NT2/D1 (cell line): Measurements from ENCODE around the gene BTBD10.

Experiments
- DNase-seq: peaks from one replicate; pipeline ENCODE4 v3.0.0-alpha.2; 2011; ENCODE audit warnings: low read depth, low spot score
- H3K27me3 ChIP-seq: 2 replicates; pipeline ENCODE4 v1.6.0; 2011; ENCODE audit warnings: mild to moderate bottlenecking; ENCODE audit not compliant: insufficient read length, insufficient read depth
- H3K36me3 ChIP-seq: 2 replicates; pipeline ENCODE4 v1.6.1; 2011; ENCODE audit warnings: mild to moderate bottlenecking, low read length, mixed read lengths; ENCODE audit not compliant: insufficient read depth, insufficient read length
- H3K4me1 ChIP-seq: 2 replicates; pipeline ENCODE4 v1.5.1; 2011; ENCODE audit not compliant: insufficient read depth, insufficient read length
- H3K4me3 ChIP-seq: 2 replicates; pipeline ENCODE4 v1.5.1; 2011; ENCODE audit warnings: low read depth; ENCODE audit not compliant: insufficient read length
- H3K9ac ChIP-seq: 2 replicates; pipeline ENCODE4 v1.6.0; 2011; ENCODE audit warnings: low read depth; ENCODE audit not compliant: insufficient read length
- H3K9me3 ChIP-seq: 2 replicates; pipeline ENCODE4 v1.5.1; 2011; ENCODE audit warnings: mild to moderate bottlenecking, low read length; ENCODE audit not compliant: insufficient read depth
- SUZ12 ChIP-seq: IDR thresholded peaks from 2 replicates; pipeline ENCODE4 v1.6.1; 2011; ENCODE audit not compliant: insufficient read length, insufficient read depth; ENCODE audit errors: extremely low read depth
- YY1 ChIP-seq: IDR thresholded peaks from 2 replicates; pipeline ENCODE4 v1.6.1; 2011; ENCODE audit not compliant: insufficient read length, insufficient read depth
- ZNF274 ChIP-seq: IDR thresholded peaks from 2 replicates; pipeline ENCODE4 v1.6.1; 2011; ENCODE audit warnings: mild to moderate bottlenecking, low read depth, low read length

Gene BTBD10

GRCh38 chr11:13386567-13386966, 76.5 kb downstream of the BTBD10 start:
- no peak overlapping the region for H3K9ac ChIP-seq
- TF ChIP-seq SUZ12 (no peak), ZNF274 (no peak), YY1 (no peak)
- no peaks in the 10 kb centered on the region for H3K9me3 ChIP-seq
- H3K4me3 ChIP-seq = no peak overlapping the region
- no peak for DNase-seq
- peaks cover 48% of the 10 kb centered on the region for H3K36me3 ChIP-seq
- H3K27me3 ChIP-seq = no peaks in the 10 kb centered on the region
- H3K4me1 ChIP-seq = no peaks in the 10 kb centered on the region

DNA sequence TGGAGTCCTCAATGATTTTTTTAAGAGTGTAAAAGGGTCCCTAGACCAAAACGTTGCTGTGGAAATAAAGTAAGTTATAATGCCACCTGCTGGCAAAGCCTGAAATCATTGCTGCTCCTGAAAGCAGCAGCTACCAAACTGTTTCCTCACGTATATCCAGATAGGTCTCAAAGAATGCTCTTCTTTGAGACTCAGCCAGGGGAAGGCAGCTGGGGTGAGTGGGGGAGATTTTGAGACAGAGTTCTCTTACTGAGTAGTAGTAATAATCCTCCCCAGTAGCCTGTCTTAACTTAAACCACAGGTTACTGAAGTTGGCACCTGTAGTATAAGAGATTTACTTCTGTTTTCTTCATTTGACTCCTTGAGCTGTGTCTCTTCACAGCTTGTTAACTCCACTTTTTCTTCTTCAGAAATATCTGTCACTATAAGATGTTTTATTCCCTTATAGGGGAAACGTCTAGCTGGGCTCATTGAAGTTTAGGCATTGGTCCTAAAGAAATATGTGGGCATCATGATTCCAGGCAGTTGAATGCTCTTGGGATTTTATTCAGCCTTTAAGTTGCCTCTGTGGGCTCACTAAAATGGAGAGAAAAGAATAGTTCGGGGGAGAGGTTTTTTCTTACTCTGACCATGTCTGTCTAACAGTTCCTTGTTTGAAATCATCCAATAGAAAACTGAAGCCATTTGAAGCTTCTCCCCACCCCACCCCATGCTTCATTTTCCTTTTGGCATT, 77.9 kb downstream of the BTBD10 start:
- H3K36me3 ChIP-seq = peaks cover 48% of the 10 kb centered on the region
- H3K4me3 ChIP-seq = no peak overlapping the region
- H3K9ac ChIP-seq = no peak overlapping the region
- H3K4me1 ChIP-seq = no peaks in the 10 kb centered on the region
- TF ChIP-seq SUZ12 = no peak
- DNase-seq = peak; percentile 27
- no peaks in the 10 kb centered on the region for H3K27me3 ChIP-seq
- H3K9me3 ChIP-seq = no peaks in the 10 kb centered on the region

DNA sequence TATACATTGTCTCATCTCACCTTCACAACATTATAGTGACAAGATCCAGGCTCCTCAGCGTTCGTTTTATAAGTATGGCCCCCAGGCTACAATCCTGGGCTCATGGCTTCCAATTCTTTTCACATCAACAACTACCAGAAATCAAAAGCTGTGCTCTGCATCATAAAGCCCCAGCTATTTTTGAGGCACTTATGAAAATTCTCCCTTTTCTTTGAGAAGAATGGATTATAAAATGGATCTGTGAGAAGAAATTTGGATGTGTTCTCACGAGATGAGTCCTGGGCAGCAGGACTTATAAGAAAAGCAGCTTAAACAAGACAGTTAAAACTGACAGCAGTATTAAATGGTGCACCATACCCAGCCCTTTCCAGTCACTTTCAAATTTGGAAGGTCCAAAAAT, 80.3 kb downstream of the BTBD10 start:
- H3K4me1 ChIP-seq = no peaks in the 10 kb centered on the region
- H3K9ac ChIP-seq = no peak overlapping the region
- no peak overlapping the region for H3K4me3 ChIP-seq
- H3K36me3 ChIP-seq = peaks cover 40% of the 10 kb centered on the region
- no peak for DNase-seq
- TF ChIP-seq YY1 (no peak), ZNF274 (no peak), SUZ12 (no peak)
- H3K27me3 ChIP-seq = no peaks in the 10 kb centered on the region
- no peaks in the 10 kb centered on the region for H3K9me3 ChIP-seq

DNA sequence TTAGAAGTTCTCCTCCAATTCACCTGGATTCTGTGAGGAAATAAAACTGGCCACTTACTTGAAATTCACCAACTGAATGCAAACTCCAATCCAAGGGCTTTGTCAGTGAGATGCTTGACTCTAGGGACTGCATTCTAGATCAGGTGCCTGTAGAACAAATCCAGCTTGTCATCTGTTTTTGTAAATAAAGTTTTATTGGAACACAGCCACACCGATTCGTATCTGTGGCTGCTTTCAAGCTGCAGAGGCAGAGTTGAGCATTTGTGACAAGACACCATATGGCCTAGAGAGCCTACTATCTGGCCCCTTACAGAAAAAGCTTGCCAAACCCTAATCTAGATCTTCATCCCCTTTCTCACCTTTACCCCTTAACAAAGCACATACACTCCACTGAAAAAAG, 82.3 kb downstream of the BTBD10 start:
- no peak overlapping the region for H3K4me3 ChIP-seq
- H3K36me3 ChIP-seq = peaks cover 47% of the 10 kb centered on the region
- TF ChIP-seq SUZ12 = no peak
- no peak for TF ChIP-seq YY1
- TF ChIP-seq ZNF274 = no peak
- H3K9me3 ChIP-seq = no peaks in the 10 kb centered on the region
- no peak for DNase-seq
- no peaks in the 10 kb centered on the region for H3K4me1 ChIP-seq
- no peaks in the 10 kb centered on the region for H3K27me3 ChIP-seq
- no peak overlapping the region for H3K9ac ChIP-seq

DNA sequence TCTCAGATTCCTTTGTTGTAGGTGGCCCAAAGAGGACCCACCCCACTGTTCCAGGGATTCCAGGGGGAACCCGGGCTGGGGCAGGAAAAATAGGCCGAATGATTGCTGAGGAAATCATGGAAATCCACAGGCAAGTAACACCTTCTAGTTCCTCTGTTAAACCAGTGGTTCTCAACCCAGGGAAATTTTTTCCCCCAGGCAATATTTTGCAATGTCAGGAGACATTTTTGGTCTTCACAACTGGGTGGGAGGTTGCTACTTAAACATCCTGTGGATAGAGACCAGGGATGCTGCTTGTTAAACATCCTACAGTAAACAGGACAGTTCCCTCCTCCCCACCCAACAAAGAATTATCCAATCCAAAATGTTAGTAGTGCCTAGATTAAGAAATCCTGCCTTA, 84.7 kb downstream of the BTBD10 start:
- no peak for TF ChIP-seq YY1
- no peak for TF ChIP-seq SUZ12
- no peak for TF ChIP-seq ZNF274
- H3K4me3 ChIP-seq = no peak overlapping the region
- H3K9me3 ChIP-seq = no peaks in the 10 kb centered on the region
- H3K27me3 ChIP-seq = no peaks in the 10 kb centered on the region
- no peaks in the 10 kb centered on the region for H3K4me1 ChIP-seq
- no peak overlapping the region for H3K9ac ChIP-seq
- DNase-seq = no peak
- peaks cover 57% of the 10 kb centered on the region for H3K36me3 ChIP-seq

DNA sequence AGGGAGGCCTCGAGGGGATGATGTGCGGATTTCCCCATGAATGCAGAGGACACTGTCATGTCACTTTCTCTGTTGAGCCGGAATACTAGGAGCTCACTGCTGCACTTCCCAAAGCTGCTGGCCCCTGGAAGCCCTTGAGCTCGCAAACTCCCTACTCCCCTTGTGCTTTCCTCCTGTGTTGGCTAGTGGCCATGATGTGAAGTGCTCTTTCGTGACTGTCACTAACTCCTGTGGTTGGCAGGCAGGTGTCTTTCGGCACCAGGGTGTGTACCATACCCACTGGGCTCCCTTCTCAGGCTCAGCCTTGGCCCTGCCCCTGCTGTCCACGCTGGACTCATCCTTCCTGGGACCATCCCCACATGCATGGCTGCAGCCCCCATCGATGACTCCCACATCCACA, 86.2 kb downstream of the BTBD10 start:
- Histone ChIP-seq H3K4me1 (no peaks in the 10 kb centered on the region), H3K36me3 (peaks cover 57% of the 10 kb centered on the region), H3K4me3 (no peak overlapping the region), H3K9ac (no peak overlapping the region), H3K27me3 (no peaks in the 10 kb centered on the region), H3K9me3 (no peaks in the 10 kb centered on the region)
- TF ChIP-seq ZNF274 = no peak
- no peak for TF ChIP-seq SUZ12
- TF ChIP-seq YY1 = no peak
- DNase-seq = no peak

- Histone ChIP-seq H3K9ac (no peak overlapping the region), H3K27me3 (no peaks in the 10 kb centered on the region), H3K9me3 (no peaks in the 10 kb centered on the region), H3K4me3 (no peak overlapping the region), H3K36me3 (peaks cover 57% of the 10 kb centered on the region), H3K4me1 (no peaks in the 10 kb centered on the region)
- DNase-seq = no peak
- TF ChIP-seq ZNF274 = no peak
- TF ChIP-seq SUZ12 = no peak
- no peak for TF ChIP-seq YY1
These were observed 86.6 kb downstream of the BTBD10 start for GRCh38 chr11:13376402-13376801.

- TF ChIP-seq ZNF274 = no peak
- no peak for TF ChIP-seq SUZ12
- TF ChIP-seq YY1 = no peak
- peaks cover 52% of the 10 kb centered on the region for H3K36me3 ChIP-seq
- no peak overlapping the region for H3K4me3 ChIP-seq
These were observed 87.2 kb downstream of the BTBD10 start for GRCh38 chr11:13375798-13376197.

More at GRCh38 chr11:13375798-13376197, 87.2 kb downstream of the BTBD10 start:
- Histone ChIP-seq H3K27me3 (no peaks in the 10 kb centered on the region), H3K9ac (no peak overlapping the region), H3K4me1 (no peaks in the 10 kb centered on the region), H3K9me3 (no peaks in the 10 kb centered on the region)
- no peak for DNase-seq
